ENCODE data around the gene B3GALT5. TPM values are rescaled to one million over a fixed set of nuclear protein-coding genes. Genes with fewer than 3 reads are reported as not detected.

Gene B3GALT5
- total and polyA plus RNA-seq, 12 donors, result 0.07 to 0.60 (median 0.25) TPM; not detected in 2

GRCh38 chr21:39634507-39634906, 21.8 kb downstream of the B3GALT5 start:
- TF ChIP-seq POLR2A (IDR thresholded peaks at IDR 0.05), result no peak
- TF ChIP-seq, protein P1, sequence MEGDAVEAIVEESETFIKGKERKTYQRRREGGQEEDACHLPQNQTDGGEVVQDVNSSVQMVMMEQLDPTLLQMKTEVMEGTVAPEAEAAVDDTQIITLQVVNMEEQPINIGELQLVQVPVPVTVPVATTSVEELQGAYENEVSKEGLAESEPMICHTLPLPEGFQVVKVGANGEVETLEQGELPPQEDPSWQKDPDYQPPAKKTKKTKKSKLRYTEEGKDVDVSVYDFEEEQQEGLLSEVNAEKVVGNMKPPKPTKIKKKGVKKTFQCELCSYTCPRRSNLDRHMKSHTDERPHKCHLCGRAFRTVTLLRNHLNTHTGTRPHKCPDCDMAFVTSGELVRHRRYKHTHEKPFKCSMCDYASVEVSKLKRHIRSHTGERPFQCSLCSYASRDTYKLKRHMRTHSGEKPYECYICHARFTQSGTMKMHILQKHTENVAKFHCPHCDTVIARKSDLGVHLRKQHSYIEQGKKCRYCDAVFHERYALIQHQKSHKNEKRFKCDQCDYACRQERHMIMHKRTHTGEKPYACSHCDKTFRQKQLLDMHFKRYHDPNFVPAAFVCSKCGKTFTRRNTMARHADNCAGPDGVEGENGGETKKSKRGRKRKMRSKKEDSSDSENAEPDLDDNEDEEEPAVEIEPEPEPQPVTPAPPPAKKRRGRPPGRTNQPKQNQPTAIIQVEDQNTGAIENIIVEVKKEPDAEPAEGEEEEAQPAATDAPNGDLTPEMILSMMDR (IDR thresholded peaks at IDR 0.05), result no peak
- Histone ChIP-seq H3K27ac (no peak overlapping the region), H3K36me3 (replicated peaks in 1 of 2) (no peaks in the 10 kb centered on the region), H3K27me3 (peaks cover 5% of the 10 kb centered on the region), H3K9me3 (replicated peaks in 1 of 3) (no peaks in the 10 kb centered on the region), H3K4me3 (no peak overlapping the region), H3K4me1 (replicated peaks in 1 of 2) (no peaks in the 10 kb centered on the region)
- no peak for DNase-seq
- 81 to 89% (median 86%) methylated on average over 10 of the region's 10 CpGs for whole genome bisulfite sequencing, 4 donors
- intact Hi-C loops (cut with DNase I), result no loop called here

DNA sequence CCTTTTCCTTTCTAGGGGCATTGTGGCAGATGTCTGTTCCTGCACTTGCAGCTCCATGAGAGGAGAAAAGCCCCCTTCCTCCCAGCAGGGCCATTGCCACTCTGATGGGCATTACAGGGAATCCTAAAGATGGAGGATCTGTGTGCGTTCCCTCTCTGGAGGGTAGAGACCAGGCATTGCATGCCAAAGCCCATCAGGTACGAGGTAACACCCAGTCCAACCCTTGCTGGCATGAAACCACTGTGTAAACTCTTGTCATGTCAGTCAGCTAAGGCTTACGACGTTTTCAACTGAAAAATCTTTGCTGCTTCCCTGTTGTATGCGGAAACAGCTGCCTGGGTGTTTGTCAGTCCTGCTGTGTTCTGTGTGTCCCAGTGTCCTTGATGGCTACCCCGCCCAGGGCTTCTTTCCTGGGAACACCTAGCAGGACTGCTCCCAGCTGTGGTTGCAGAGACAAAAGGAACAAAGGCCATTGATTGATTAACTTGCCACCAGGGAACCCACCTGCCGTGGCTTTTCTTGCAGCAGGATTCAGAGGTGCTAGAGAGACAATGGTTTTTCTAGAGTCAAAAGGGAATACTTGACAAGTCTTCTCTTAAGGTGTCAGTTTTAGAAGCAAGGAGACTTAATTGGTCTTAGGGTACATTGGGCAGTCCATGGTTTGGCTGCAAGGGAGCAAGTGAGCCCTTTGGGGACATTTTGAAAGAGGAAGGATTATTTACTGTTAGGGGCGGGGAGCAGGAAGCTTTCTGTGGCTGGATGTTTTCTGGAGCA, 24.6 kb downstream of the B3GALT5 start:
- 65 to 77% (median 69%) methylated on average over 8 of the region's 8 CpGs for WGBS, 4 donors
- no peaks in the 10 kb centered on the region for H3K36me3 ChIP-seq (replicated peaks in 1 of 2)
- H3K27ac ChIP-seq, result no peak overlapping the region
- intact Hi-C loops (cut with DNase I), result no loop called here
- no peaks in the 10 kb centered on the region for H3K4me1 ChIP-seq (replicated peaks in 1 of 2)
- no peaks in the 10 kb centered on the region for H3K9me3 ChIP-seq (replicated peaks in 1 of 3)
- no peak for TF ChIP-seq POLR2A (IDR thresholded peaks at IDR 0.05)
- TF ChIP-seq, protein P1 (IDR thresholded peaks at IDR 0.05), result no peak
- no peak for DNase-seq
- peaks cover 4% of the 10 kb centered on the region for H3K27me3 ChIP-seq
- H3K4me3 ChIP-seq, result no peak overlapping the region

GRCh38 chr21:39637971-39638240, 25.2 kb downstream of the B3GALT5 start:
- Histone ChIP-seq H3K9me3 (replicated peaks in 1 of 3) (no peaks in the 10 kb centered on the region), H3K36me3 (replicated peaks in 1 of 2) (no peaks in the 10 kb centered on the region), H3K27ac (no peak overlapping the region), H3K4me1 (replicated peaks in 1 of 2) (no peaks in the 10 kb centered on the region), H3K27me3 (peaks cover 4% of the 10 kb centered on the region), H3K4me3 (no peak overlapping the region)
- WGBS, 4 donors, result 55 to 65% (median 61%) methylated on average over 5 of the region's 5 CpGs
- intact Hi-C loops (cut with DNase I), result no loop called here
- no peak for DNase-seq
- no peak for TF ChIP-seq POLR2A (IDR thresholded peaks at IDR 0.05)
- TF ChIP-seq, protein P1 (IDR thresholded peaks at IDR 0.05), result no peak

GRCh38 chr21:39638281-39638680, 25.5 kb downstream of the B3GALT5 start:
- DNase-seq, result no peak
- H3K4me3 ChIP-seq, result no peak overlapping the region

More at GRCh38 chr21:39638281-39638680, 25.5 kb downstream of the B3GALT5 start:
- 73 to 81% (median 80%) methylated on average over 10 to 13 of the region's 13 CpGs for WGBS, 4 donors
- Histone ChIP-seq H3K4me1 (replicated peaks in 1 of 2) (no peaks in the 10 kb centered on the region), H3K27ac (no peak overlapping the region), H3K36me3 (replicated peaks in 1 of 2) (no peaks in the 10 kb centered on the region), H3K9me3 (replicated peaks in 1 of 3) (no peaks in the 10 kb centered on the region), H3K27me3 (peaks cover 4% of the 10 kb centered on the region)
- intact Hi-C loops (cut with DNase I), result no loop called here
- TF ChIP-seq, protein P1 (IDR thresholded peaks at IDR 0.05), result no peak
- TF ChIP-seq POLR2A (IDR thresholded peaks at IDR 0.05), result no peak

Measured in adrenal gland (tissue), 12 donors.